SK-N-SH (cell line): ENCODE measurements around the gene SYNE3.

ENCODE experiments used
- CHD2 ChIP-seq: fragments of 150-350 bp; IDR thresholded peaks from 2 replicates; pipeline ENCODE4 v1.6.1; 2018; ENCODE audit warnings: low read length; ENCODE audit not compliant: partially characterized antibody
- EP300 ChIP-seq, 2 experiments: IDR thresholded peaks; 2 replicates each; pipeline versions ENCODE4 v1.4.0 to v1.6.1; 2012; ENCODE audit warnings: borderline replicate concordance in 1 of 2, low read depth in 1 of 2, low read length in 1 of 2
- RXRA ChIP-seq: IDR thresholded peaks from 2 replicates; pipeline ENCODE4 v1.4.0; 2012; ENCODE audit warnings: low read depth, mild to moderate bottlenecking, borderline replicate concordance
- SIN3A ChIP-seq: IDR thresholded peaks from 2 replicates; pipeline ENCODE4 v1.6.1; 2012; ENCODE audit warnings: low read depth, mild to moderate bottlenecking, low read length, moderate library complexity, borderline replicate concordance
- TEAD4 ChIP-seq: IDR thresholded peaks from 2 replicates; pipeline ENCODE4 v1.4.0; 2012; ENCODE audit warnings: mild to moderate bottlenecking, borderline replicate concordance; ENCODE audit not compliant: insufficient read depth
- YY1 ChIP-seq: IDR thresholded peaks from 2 replicates; pipeline ENCODE4 v1.4.0; 2012; ENCODE audit warnings: low read depth, mild to moderate bottlenecking
- TF ChIP-seq, protein P1 (sequence below): IDR thresholded peaks from 2 replicates; pipeline ENCODE4 v1.6.1; 2012; ENCODE audit warnings: mild to moderate bottlenecking, low read depth, low read length, moderate library complexity
- TF ChIP-seq, protein P2 (sequence below): fragments of 200-600 bp; sonication (generic); IDR thresholded peaks from 2 replicates; pipeline ENCODE4 v1.6.1; 2017; ENCODE audit warnings: antibody characterized with exemption, mild to moderate bottlenecking, moderate library complexity
- TF ChIP-seq, protein P3 (sequence below): fragments of 150-350 bp; IDR thresholded peaks from 2 replicates; pipeline ENCODE4 v1.6.1; 2017; ENCODE audit warnings: antibody characterized with exemption, low read length, low read depth, borderline replicate concordance

DNA sequence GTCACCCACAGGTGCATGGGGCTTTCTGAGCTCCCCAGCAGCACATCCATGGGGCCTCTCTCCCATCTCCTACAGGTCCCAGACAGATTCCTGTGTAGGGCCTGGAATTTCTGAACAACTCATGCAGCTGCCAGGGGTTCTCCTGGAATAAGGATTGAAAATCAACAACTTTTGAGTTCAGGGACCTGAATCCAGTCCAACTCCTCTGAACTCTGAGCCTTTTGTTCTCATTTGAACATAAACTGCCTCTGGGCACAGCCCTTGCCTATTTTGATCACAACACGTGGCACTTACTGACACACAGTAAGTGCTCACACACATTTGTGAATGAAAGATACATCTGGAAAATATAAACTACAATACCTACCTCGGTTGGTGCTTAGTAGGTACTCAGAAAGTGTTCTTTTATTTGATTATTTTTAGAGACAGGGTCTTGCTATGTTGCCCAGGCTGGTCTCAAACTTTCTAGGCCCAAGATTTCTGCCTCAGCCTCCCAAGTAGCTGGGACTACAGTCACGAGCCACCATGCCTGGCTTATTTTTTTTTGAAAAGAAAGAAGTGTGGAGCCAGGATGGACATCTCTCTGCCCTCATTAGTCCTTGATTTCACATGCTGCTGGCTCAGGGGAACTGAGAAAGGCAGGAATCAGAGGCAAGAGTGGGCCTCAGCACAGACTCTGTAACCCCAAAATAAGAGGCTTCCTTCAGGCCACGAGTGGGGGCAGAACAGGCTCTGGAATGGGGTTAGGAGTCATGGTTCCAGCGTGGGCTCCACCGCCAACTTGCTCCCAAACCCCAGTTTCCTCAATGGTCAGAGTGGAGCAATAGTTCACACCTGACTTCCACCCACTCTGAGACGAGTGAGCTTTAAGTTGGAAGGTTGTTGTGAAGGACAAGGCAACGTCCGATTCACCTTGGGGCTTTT, 27.0 kb downstream of the SYNE3 start:
- no peak for TF ChIP-seq RXRA
- TF ChIP-seq, protein P1, sequence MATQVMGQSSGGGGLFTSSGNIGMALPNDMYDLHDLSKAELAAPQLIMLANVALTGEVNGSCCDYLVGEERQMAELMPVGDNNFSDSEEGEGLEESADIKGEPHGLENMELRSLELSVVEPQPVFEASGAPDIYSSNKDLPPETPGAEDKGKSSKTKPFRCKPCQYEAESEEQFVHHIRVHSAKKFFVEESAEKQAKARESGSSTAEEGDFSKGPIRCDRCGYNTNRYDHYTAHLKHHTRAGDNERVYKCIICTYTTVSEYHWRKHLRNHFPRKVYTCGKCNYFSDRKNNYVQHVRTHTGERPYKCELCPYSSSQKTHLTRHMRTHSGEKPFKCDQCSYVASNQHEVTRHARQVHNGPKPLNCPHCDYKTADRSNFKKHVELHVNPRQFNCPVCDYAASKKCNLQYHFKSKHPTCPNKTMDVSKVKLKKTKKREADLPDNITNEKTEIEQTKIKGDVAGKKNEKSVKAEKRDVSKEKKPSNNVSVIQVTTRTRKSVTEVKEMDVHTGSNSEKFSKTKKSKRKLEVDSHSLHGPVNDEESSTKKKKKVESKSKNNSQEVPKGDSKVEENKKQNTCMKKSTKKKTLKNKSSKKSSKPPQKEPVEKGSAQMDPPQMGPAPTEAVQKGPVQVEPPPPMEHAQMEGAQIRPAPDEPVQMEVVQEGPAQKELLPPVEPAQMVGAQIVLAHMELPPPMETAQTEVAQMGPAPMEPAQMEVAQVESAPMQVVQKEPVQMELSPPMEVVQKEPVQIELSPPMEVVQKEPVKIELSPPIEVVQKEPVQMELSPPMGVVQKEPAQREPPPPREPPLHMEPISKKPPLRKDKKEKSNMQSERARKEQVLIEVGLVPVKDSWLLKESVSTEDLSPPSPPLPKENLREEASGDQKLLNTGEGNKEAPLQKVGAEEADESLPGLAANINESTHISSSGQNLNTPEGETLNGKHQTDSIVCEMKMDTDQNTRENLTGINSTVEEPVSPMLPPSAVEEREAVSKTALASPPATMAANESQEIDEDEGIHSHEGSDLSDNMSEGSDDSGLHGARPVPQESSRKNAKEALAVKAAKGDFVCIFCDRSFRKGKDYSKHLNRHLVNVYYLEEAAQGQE = no peak
- TF ChIP-seq, protein P2, sequence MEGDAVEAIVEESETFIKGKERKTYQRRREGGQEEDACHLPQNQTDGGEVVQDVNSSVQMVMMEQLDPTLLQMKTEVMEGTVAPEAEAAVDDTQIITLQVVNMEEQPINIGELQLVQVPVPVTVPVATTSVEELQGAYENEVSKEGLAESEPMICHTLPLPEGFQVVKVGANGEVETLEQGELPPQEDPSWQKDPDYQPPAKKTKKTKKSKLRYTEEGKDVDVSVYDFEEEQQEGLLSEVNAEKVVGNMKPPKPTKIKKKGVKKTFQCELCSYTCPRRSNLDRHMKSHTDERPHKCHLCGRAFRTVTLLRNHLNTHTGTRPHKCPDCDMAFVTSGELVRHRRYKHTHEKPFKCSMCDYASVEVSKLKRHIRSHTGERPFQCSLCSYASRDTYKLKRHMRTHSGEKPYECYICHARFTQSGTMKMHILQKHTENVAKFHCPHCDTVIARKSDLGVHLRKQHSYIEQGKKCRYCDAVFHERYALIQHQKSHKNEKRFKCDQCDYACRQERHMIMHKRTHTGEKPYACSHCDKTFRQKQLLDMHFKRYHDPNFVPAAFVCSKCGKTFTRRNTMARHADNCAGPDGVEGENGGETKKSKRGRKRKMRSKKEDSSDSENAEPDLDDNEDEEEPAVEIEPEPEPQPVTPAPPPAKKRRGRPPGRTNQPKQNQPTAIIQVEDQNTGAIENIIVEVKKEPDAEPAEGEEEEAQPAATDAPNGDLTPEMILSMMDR = no peak
- TF ChIP-seq YY1 = no peak
- TF ChIP-seq CHD2 = no peak
- no peak for TF ChIP-seq TEAD4
- TF ChIP-seq SIN3A = no peak
- TF ChIP-seq, protein P3, sequence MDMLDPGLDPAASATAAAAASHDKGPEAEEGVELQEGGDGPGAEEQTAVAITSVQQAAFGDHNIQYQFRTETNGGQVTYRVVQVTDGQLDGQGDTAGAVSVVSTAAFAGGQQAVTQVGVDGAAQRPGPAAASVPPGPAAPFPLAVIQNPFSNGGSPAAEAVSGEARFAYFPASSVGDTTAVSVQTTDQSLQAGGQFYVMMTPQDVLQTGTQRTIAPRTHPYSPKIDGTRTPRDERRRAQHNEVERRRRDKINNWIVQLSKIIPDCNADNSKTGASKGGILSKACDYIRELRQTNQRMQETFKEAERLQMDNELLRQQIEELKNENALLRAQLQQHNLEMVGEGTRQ = no peak
- TF ChIP-seq EP300 (IDR thresholded peaks at IDR 0.05; ENCODE audit: borderline replicate concordance in 1 of 2, low read depth in 1 of 2, low read length in 1 of 2) = no peak
